Right lobe of liver (tissue), 6 donors: Measurements from ENCODE around the gene WDR27. TPM values are rescaled to one million over a fixed set of nuclear protein-coding genes. Genes with fewer than 3 reads are reported as not detected.

Experiments
- ATAC-seq, 4 donors: fragments of 200-7000 bp; cut with Tn5 transposase; one replicate each; pipeline ENCODE4 v1.9.1; 2020; ENCODE audit warnings: mild to moderate bottlenecking in 4 of 4, moderate library complexity in 4 of 4
- DNase-seq, 3 donors: peaks; one replicate each; pipeline ENCODE4 v3.0.0-alpha.2; 2020
- H3K27ac ChIP-seq, 3 donors: fragments of 200-600 bp; one replicate each; pipeline ENCODE4 v1.8.0; 2022
- H3K27me3 ChIP-seq, 2 donors: fragments of 200-600 bp; one replicate each; pipeline ENCODE4 v1.8.0; 2022
- H3K36me3 ChIP-seq, 4 donors: fragments of 200-600 bp; sonication (generic) in 1 of 4; one replicate each; pipeline versions ENCODE4 v1.5.1 to v1.8.0; 2017 to 2022; ENCODE audit warnings: control low read depth in 1 of 4
- H3K4me1 ChIP-seq, 4 donors: fragments of 200-600 bp; sonication (generic) in 1 of 4; one replicate each; pipeline versions ENCODE4 v1.5.1 to v1.8.0; 2017 to 2022; ENCODE audit warnings: control low read depth in 1 of 4
- H3K4me3 ChIP-seq, 3 donors: fragments of 200-600 bp; one replicate each; pipeline ENCODE4 v1.8.0; 2022
- H3K9me3 ChIP-seq, 4 donors: fragments of 200-600 bp; sonication (generic) in 1 of 4; one replicate each; pipeline versions ENCODE4 v1.5.1 to v1.8.0; 2017 to 2022; ENCODE audit warnings: control low read depth in 1 of 4
- POLR2A ChIP-seq: fragments of 450-650 bp; IDR thresholded peaks from one replicate; pipeline ENCODE4 v1.6.1; 2017; ENCODE audit warnings: antibody characterized with exemption, mild to moderate bottlenecking
- WGBS: methylation state at CpG from one replicate; pipeline ENCODE4 v1.1.6; 2018; ENCODE audit warnings: low coverage, low lambda C conversion rate; ENCODE audit not compliant: insufficient coverage; ENCODE audit errors: missing lambda C conversion rate; 5-methylcytosine and 5-hydroxymethylcytosine counted together
- intact Hi-C, 2 donors: fragments of 100-400 bp; cut with DNase I; formaldehyde crosslinking; loops; one replicate each; pipeline versions ENCODE4 v1.11.2 to v1.14.1; 2022
- total RNA-seq, 6 experiments: library from RNA; depleted of rRNA in 2 of 6; stranded (reverse); fragments of >200 nt in 2 of 6; fragmentation: NEBNext Ultra II Directional in 3 of 6; extraction: Animal tissue kit (Norgen Biotek cat#: 25700) in 3 of 6; gene quantifications; one replicate each; pipeline versions ENCODE4 v1.1.0 to v1.2.4, GENCODE V29; 2016 to 2023
- TF ChIP-seq, protein P1 (sequence below), 4 donors: fragments of 200-600 bp in 3 of 4; fragments of 450-650 bp in 1 of 4; IDR thresholded peaks; one replicate each; pipeline versions ENCODE4 v1.5.1 to v1.8.0; 2016 to 2022; ENCODE audit warnings: antibody characterized with exemption in 4 of 4, mild to moderate bottlenecking in 2 of 4
- donor health status: DM: no; HTN: yes; CAD: no.
- donor health status: DM: no; HTN: no; CAD: no.
- donor health status: DM: no; HTN: no; CAD: no.
- donor health status: DM: no; HTN: yes; CAD: no.
- donor health status: DM: no; HTN: yes; CAD: no.

The WDR27 gene
- total RNA-seq, 6 experiments from 2014 or later: 8.2 to 26.8 (median 12.7) TPM

DNA sequence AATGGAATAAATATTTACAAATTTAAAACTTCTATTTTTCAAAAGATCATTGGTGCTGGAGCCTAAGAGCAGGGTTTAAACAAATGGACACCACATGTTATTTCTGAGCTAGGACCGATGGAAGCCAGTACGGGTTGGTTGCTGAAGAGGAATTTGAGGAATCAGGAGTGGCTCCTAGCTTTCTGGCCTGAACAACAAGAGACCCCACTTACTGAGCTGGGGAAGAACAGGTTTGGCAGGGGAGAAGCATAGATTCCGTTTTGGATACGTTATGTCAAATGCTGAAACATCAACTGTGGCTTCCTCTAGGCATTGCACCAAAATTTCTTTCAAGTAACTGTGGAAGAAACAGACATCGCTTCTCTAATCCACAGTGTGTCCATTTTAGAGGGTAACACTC is 6.7 kb downstream of the WDR27 start:
- no peaks in the 10 kb centered on the region for H3K36me3 ChIP-seq
- H3K4me3 ChIP-seq: no peak overlapping the region
- H3K27ac ChIP-seq: no peak overlapping the region
- H3K9me3 ChIP-seq: no peaks in the 10 kb centered on the region
- WGBS: 82% methylated on average over 2 of the region's 5 CpGs
- H3K27me3 ChIP-seq: no peaks in the 10 kb centered on the region
- TF ChIP-seq, protein P1, sequence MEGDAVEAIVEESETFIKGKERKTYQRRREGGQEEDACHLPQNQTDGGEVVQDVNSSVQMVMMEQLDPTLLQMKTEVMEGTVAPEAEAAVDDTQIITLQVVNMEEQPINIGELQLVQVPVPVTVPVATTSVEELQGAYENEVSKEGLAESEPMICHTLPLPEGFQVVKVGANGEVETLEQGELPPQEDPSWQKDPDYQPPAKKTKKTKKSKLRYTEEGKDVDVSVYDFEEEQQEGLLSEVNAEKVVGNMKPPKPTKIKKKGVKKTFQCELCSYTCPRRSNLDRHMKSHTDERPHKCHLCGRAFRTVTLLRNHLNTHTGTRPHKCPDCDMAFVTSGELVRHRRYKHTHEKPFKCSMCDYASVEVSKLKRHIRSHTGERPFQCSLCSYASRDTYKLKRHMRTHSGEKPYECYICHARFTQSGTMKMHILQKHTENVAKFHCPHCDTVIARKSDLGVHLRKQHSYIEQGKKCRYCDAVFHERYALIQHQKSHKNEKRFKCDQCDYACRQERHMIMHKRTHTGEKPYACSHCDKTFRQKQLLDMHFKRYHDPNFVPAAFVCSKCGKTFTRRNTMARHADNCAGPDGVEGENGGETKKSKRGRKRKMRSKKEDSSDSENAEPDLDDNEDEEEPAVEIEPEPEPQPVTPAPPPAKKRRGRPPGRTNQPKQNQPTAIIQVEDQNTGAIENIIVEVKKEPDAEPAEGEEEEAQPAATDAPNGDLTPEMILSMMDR (IDR thresholded peaks at IDR 0.05): no peak
- TF ChIP-seq POLR2A: no peak
- DNase-seq (no peak), ATAC-seq (no peak)
- intact Hi-C loops: no loop called here
- H3K4me1 ChIP-seq: peaks cover 0 to under 1% (median 0%) of the 10 kb centered on the region in 4 donors

DNA sequence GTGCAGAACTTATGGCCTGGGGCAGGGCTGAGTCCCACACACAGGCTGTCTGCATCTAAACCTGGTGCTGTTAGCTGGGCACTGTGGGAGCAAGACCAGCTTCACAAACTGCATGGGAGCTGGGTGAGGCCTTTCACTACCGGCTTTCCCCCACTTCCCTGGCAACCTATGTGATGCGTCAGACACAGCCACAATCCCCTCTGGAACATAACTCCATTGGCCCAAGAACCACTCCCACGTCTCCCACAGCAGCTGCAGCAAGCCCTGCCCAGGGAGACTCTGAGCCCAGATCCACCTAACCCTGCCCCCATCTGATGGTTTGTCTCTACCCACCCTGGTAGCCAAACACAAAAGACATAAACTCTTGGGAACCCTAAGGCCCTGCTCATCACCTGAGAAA is 9.3 kb downstream of the WDR27 start:
- DNase-seq: no peak
- ATAC-seq: no peak
- Histone ChIP-seq H3K4me3 (no peak overlapping the region), H3K4me1 (no peaks in the 10 kb centered on the region), H3K36me3 (peaks cover 0 to under 1% (median 0%) of the 10 kb centered on the region in 4 donors), H3K9me3 (no peaks in the 10 kb centered on the region), H3K27ac (no peak overlapping the region), H3K27me3 (no peaks in the 10 kb centered on the region)
- TF ChIP-seq, protein P1 (IDR thresholded peaks at IDR 0.05): no peak
- no peak for TF ChIP-seq POLR2A
- intact Hi-C loops: no loop called here
- 90% methylated on average over 2 of the region's 3 CpGs for WGBS

DNA sequence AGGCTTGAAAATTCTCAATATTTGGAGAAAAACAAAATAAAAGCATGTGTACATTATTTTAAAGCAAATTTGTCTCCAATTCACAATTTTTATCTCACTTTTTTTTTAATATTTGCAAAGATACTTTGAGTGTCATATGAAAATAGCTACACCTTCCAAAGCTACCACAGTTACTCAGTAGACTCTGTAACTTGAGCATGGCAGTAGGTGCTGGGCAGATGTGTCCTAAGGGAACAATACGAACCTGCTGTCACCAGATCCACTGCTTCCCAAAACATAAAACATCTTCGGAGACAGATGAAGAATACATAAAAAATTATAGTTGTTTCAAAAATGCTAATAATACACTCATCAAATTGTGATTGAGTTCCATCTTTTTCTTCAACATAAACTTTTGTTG is 10.6 kb downstream of the WDR27 start:
- Histone ChIP-seq H3K27me3 (no peaks in the 10 kb centered on the region), H3K9me3 (peaks cover 0 to 2% (median 0%) of the 10 kb centered on the region in 4 donors), H3K4me1 (no peaks in the 10 kb centered on the region), H3K36me3 (peaks cover 0 to 5% (median 0%) of the 10 kb centered on the region in 4 donors), H3K4me3 (no peak overlapping the region), H3K27ac (no peak overlapping the region)
- ATAC-seq: no peak
- DNase-seq: no peak
- intact Hi-C loops: no loop called here
- TF ChIP-seq, protein P1 (IDR thresholded peaks at IDR 0.05): no peak
- no peak for TF ChIP-seq POLR2A
- WGBS: 100% methylated on average over 2 of the region's 2 CpGs

DNA sequence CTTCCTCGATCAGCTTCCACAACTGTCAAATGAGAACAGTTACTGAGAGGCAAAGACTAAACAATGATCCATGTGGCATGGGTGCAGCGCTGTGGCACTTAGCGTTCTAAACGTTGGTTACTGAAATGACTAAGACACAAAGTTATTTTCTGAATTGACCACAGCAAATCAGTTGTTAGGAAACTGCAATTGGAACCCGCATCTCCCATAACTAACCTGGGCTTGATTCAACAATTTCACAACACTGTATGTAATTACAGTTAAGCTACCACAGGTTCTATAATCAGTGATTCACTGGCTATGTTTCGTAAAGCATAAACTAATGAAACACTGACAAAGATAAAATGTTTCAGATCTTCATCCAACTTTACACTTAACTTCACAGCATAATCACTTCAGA is 12.5 kb downstream of the WDR27 start:
- H3K36me3 ChIP-seq: peaks cover 0 to 5% (median 0%) of the 10 kb centered on the region in 4 donors
- no peaks in the 10 kb centered on the region for H3K4me1 ChIP-seq
- no peak overlapping the region for H3K4me3 ChIP-seq
- TF ChIP-seq, protein P1 (IDR thresholded peaks at IDR 0.05): no peak
- no peak for TF ChIP-seq POLR2A
- intact Hi-C loops: no loop called here
- ATAC-seq (no peak), DNase-seq (no peak)
- no peak overlapping the region for H3K27ac ChIP-seq
- 96% methylated on average over 6 of the region's 6 CpGs for WGBS
- H3K27me3 ChIP-seq: no peaks in the 10 kb centered on the region
- peaks cover 0 to 6% (median 1%) of the 10 kb centered on the region in 4 donors for H3K9me3 ChIP-seq

DNA sequence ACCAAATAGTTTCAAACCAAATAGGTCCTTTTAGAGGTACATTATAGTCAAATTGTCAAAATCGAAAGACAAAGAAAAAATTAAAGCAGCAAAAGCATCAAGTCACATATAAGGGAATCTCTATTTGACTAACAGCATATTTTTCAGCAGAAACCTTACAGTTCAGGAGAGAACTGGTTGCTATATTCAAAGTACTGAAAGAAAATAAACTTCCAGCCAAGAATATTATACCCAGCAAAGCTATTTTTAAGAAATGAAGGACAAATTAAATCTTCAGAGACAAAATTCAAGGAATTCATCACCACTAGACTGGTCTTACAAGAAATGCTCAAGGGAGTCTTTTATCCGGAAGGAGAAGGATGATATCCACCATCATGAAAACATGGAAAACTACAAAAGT is 16.0 kb downstream of the WDR27 start:
- H3K9me3 ChIP-seq: peaks cover 0 to 6% (median 1%) of the 10 kb centered on the region in 4 donors

More for the DNA sequence above, 16.0 kb downstream of the WDR27 start:
- DNase-seq (no peak), ATAC-seq (no peak)
- Histone ChIP-seq H3K4me1 (no peaks in the 10 kb centered on the region), H3K4me3 (no peak overlapping the region), H3K36me3 (peaks cover 0 to 5% (median 0%) of the 10 kb centered on the region in 4 donors), H3K27ac (no peak overlapping the region), H3K27me3 (no peaks in the 10 kb centered on the region)
- intact Hi-C loops: no loop called here
- TF ChIP-seq POLR2A: no peak
- TF ChIP-seq, protein P1 (IDR thresholded peaks at IDR 0.05): no peak
- 92% methylated on average over 2 of the region's 2 CpGs for WGBS
